ENCODE measurements around the gene SF3B3.

DNA sequence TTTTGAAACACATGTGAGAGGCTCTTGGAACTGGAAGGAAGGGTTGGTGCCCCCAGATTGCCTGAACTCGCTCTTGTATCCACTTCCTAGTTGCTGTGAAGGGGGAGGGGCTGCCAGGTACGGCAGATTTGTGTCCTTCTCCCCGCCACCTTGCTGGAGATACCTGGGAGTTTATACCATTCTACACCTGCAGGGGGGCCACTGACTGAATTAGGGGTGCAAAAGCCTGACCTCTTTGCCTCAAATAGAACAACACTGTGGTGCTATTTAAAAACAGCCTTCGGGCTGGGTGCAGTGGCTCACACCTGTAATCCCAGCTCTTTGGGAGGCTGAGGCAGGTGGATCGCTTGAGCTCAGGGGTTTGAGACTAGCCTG, 87.6 kb downstream of the SF3B3 start:
- TF ChIP-seq EZH2phosphoT487 (IDR thresholded peaks at IDR 0.05; ENCODE audit: borderline replicate concordance): no peak
- TF ChIP-seq, protein P1, sequence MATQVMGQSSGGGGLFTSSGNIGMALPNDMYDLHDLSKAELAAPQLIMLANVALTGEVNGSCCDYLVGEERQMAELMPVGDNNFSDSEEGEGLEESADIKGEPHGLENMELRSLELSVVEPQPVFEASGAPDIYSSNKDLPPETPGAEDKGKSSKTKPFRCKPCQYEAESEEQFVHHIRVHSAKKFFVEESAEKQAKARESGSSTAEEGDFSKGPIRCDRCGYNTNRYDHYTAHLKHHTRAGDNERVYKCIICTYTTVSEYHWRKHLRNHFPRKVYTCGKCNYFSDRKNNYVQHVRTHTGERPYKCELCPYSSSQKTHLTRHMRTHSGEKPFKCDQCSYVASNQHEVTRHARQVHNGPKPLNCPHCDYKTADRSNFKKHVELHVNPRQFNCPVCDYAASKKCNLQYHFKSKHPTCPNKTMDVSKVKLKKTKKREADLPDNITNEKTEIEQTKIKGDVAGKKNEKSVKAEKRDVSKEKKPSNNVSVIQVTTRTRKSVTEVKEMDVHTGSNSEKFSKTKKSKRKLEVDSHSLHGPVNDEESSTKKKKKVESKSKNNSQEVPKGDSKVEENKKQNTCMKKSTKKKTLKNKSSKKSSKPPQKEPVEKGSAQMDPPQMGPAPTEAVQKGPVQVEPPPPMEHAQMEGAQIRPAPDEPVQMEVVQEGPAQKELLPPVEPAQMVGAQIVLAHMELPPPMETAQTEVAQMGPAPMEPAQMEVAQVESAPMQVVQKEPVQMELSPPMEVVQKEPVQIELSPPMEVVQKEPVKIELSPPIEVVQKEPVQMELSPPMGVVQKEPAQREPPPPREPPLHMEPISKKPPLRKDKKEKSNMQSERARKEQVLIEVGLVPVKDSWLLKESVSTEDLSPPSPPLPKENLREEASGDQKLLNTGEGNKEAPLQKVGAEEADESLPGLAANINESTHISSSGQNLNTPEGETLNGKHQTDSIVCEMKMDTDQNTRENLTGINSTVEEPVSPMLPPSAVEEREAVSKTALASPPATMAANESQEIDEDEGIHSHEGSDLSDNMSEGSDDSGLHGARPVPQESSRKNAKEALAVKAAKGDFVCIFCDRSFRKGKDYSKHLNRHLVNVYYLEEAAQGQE (IDR thresholded peaks at IDR 0.05; ENCODE audit: low read depth): no peak
- TF ChIP-seq, protein P2, sequence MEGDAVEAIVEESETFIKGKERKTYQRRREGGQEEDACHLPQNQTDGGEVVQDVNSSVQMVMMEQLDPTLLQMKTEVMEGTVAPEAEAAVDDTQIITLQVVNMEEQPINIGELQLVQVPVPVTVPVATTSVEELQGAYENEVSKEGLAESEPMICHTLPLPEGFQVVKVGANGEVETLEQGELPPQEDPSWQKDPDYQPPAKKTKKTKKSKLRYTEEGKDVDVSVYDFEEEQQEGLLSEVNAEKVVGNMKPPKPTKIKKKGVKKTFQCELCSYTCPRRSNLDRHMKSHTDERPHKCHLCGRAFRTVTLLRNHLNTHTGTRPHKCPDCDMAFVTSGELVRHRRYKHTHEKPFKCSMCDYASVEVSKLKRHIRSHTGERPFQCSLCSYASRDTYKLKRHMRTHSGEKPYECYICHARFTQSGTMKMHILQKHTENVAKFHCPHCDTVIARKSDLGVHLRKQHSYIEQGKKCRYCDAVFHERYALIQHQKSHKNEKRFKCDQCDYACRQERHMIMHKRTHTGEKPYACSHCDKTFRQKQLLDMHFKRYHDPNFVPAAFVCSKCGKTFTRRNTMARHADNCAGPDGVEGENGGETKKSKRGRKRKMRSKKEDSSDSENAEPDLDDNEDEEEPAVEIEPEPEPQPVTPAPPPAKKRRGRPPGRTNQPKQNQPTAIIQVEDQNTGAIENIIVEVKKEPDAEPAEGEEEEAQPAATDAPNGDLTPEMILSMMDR (IDR thresholded peaks at IDR 0.05 in 2 of 3, conservative IDR thresholded peaks at IDR 0.05 in 1 of 3; ENCODE audit: borderline replicate concordance in 1 of 3, insufficient read depth in 1 of 3, low read depth in 2 of 3, low read length in 2 of 3): 0 out of 6 replicates have a peak, but pooled peaks of 1 of the 3 experiments have one; percentile 5
- no peak for TF ChIP-seq EZH2 (IDR thresholded peaks at IDR 0.05)
- TF ChIP-seq POLR2A (IDR thresholded peaks at IDR 0.05; ENCODE audit: borderline replicate concordance, extremely low read depth, insufficient read depth, insufficient read length): no peak
